Ovary (tissue), 9 donors: ENCODE measurements around the gene FARP2. TPM values are rescaled to one million over a fixed set of nuclear protein-coding genes. Genes with fewer than 3 reads are reported as not detected.
"Not testable (repeated sequence)": the region's sequence is repeated elsewhere in the genome, so short reads cannot be mapped to it uniquely, and the experiment has no call there.

Source experiments
- DNase-seq, 5 donors: peaks; one replicate each; pipeline ENCODE4 v3.0.0-alpha.2; 2019 to 2020
- H3K27ac ChIP-seq, 2 donors: fragments of 200-600 bp; one replicate each; pipeline versions ENCODE4 v1.5.1 to v1.8.0; 2019 to 2022
- H3K27me3 ChIP-seq: fragments of 200-600 bp; one replicate; pipeline ENCODE4 v1.8.0; 2022
- H3K36me3 ChIP-seq: fragments of 200-600 bp; sonication (generic); one replicate; pipeline ENCODE4 v1.5.1; 2019
- H3K4me1 ChIP-seq: one replicate; pipeline ENCODE4 v1.8.1; 2013; ENCODE audit warnings: mild to moderate bottlenecking, moderate library complexity; ENCODE audit not compliant: insufficient read depth
- H3K4me3 ChIP-seq: fragments of 200-600 bp; sonication (generic); one replicate; pipeline ENCODE4 v1.5.1; 2017
- H3K9me3 ChIP-seq, 2 donors: fragments of 200-600 bp in 1 of 2; sonication (generic) in 1 of 2; one replicate each; pipeline versions ENCODE4 v1.5.1 to v1.8.1; 2013 to 2019; ENCODE audit warnings: mild to moderate bottlenecking in 1 of 2, moderate library complexity in 1 of 2
- EP300 ChIP-seq: sonication (generic); formaldehyde crosslinking; IDR thresholded peaks from one replicate; pipeline ENCODE4 v1.6.1; 2017; ENCODE audit warnings: antibody characterized with exemption
- POLR2A ChIP-seq: fragments of 450-650 bp; IDR thresholded peaks from one replicate; pipeline ENCODE4 v1.6.1; 2017; ENCODE audit warnings: antibody characterized with exemption, mild to moderate bottlenecking, moderate library complexity
- WGBS, 3 donors: extraction: QIAGEN DNeasy Blood & Tissue Kit in 1 of 3; methylation state at CpG; one replicate each; pipeline versions ENCODE4 v1.1.5 to v1.1.7; 2013 to 2017; 5-methylcytosine and 5-hydroxymethylcytosine counted together
- intact Hi-C, 4 donors: fragments of 100-400 bp; cut with DNase I; formaldehyde crosslinking; loops; one replicate each; pipeline versions ENCODE4 v1.11.0 to v1.15.1; 2022 to 2023
- polyA plus RNA-seq, 2 donors: library from polyadenylated mRNA; stranded (reverse); fragments of 200-250 nt in 1 of 2; fragments of 350-450 nt in 1 of 2; fragmentation: Illumina TruSeq in 1 of 2; extraction: RNeasy Lipid Tissue Mini Kit (QIAGEN cat#74804) in 1 of 2; gene quantifications; one replicate each; pipeline ENCODE4 v1.2.3, GENCODE V29; 2013 to 2014
- total RNA-seq, 7 donors: library from RNA; depleted of rRNA in 2 of 7; stranded (reverse); fragments of >200 nt in 2 of 7; fragmentation: NEBNext Ultra II Directional in 3 of 7; extraction: Animal tissue kit (Norgen Biotek cat#: 25700) in 3 of 7; gene quantifications; one replicate each; pipeline versions ENCODE4 v1.1.0 to v1.2.4, GENCODE V29; 2016 to 2023
- TF ChIP-seq, protein P1 (sequence below), 3 donors: fragments of 450-650 bp in 2 of 3; fragments of 200-600 bp in 1 of 3; IDR thresholded peaks; one replicate each; pipeline versions ENCODE4 v1.5.1 to v1.8.0; 2016 to 2022; ENCODE audit warnings: antibody characterized with exemption in 3 of 3, mild to moderate bottlenecking in 1 of 3
- donor health status: DM: no; HTN: no; CAD: no; lungs with moderate emphysema.
- donor health status: DM: no; HTN: no; CAD: no.
- donor health status: Bipolar disorder and iron deficiency.
- donor health status: DM: yes; HTN: yes; CAD: no.
- donor health status: DM: no; HTN: no; CAD: no.
- donor health status: DM: yes; HTN: yes; CAD: no.

Gene FARP2
- total and polyA plus RNA-seq, 9 donors = 13.5 to 62.1 (median 39.5) TPM

DNA sequence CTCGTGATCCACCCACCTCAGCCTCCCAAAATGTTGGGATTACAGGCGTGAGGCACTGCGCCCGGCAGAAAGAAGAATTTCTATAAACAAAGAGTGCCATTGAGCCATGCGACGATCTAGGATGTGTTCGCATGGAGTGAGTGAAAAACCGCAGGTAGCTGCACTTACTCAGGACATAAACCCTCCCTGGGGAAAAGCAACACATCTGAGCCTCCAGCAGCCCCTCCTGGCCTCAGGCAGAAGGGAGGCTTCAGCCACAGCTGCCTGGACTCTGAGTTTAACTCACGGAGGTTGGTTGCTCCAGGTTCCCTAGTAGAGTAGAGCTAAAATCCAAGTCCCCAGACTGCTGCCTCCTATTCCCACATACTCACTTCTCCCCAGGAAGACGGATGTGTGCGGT is 163.6 kb downstream of the FARP2 start:
- TF ChIP-seq EP300 (no peak), POLR2A (no peak)
- TF ChIP-seq, protein P1, sequence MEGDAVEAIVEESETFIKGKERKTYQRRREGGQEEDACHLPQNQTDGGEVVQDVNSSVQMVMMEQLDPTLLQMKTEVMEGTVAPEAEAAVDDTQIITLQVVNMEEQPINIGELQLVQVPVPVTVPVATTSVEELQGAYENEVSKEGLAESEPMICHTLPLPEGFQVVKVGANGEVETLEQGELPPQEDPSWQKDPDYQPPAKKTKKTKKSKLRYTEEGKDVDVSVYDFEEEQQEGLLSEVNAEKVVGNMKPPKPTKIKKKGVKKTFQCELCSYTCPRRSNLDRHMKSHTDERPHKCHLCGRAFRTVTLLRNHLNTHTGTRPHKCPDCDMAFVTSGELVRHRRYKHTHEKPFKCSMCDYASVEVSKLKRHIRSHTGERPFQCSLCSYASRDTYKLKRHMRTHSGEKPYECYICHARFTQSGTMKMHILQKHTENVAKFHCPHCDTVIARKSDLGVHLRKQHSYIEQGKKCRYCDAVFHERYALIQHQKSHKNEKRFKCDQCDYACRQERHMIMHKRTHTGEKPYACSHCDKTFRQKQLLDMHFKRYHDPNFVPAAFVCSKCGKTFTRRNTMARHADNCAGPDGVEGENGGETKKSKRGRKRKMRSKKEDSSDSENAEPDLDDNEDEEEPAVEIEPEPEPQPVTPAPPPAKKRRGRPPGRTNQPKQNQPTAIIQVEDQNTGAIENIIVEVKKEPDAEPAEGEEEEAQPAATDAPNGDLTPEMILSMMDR (IDR thresholded peaks at IDR 0.05) = no peak
- intact Hi-C loops = no loop called here
- DNase-seq = no peak
- no peaks in the 10 kb centered on the region for H3K4me1 ChIP-seq
- H3K4me3 ChIP-seq = no peak overlapping the region
- H3K27me3 ChIP-seq = no peaks in the 10 kb centered on the region
- no peaks in the 10 kb centered on the region for H3K9me3 ChIP-seq
- H3K27ac ChIP-seq = no peak overlapping the region
- 57 to 72% (median 61%) methylated on average over 11 of the region's 11 CpGs for WGBS, 3 donors
- H3K36me3 ChIP-seq = no peaks in the 10 kb centered on the region

DNA sequence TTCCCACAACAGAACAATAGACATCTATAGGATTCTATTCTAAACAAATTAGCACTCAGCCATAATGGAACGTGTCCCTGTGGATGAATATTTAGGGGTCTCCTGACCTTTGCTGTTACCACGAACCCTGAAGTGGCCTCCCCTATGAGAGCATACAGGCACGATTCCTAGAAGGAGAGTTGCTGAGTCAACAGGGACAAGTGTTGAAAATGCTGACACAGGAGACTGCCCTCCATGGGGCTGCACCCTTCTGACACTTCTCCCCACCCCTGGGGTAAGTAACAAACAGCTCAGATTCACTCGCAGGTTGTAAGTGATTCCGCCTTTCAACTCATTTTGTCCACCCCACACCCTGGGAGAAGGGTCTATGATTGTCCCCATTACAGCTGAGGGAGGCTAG is 166.4 kb downstream of the FARP2 start:
- no peak for DNase-seq
- TF ChIP-seq EP300 (no peak), POLR2A (no peak)
- TF ChIP-seq, protein P1 (IDR thresholded peaks at IDR 0.05) = no peak
- Histone ChIP-seq H3K27ac (no peak overlapping the region), H3K36me3 (no peaks in the 10 kb centered on the region), H3K4me1 (no peaks in the 10 kb centered on the region), H3K9me3 (no peaks in the 10 kb centered on the region), H3K27me3 (no peaks in the 10 kb centered on the region), H3K4me3 (no peak overlapping the region)
- 67 to 77% (median 70%) methylated on average over 5 of the region's 5 CpGs for WGBS, 3 donors
- intact Hi-C loops = no loop called here

DNA sequence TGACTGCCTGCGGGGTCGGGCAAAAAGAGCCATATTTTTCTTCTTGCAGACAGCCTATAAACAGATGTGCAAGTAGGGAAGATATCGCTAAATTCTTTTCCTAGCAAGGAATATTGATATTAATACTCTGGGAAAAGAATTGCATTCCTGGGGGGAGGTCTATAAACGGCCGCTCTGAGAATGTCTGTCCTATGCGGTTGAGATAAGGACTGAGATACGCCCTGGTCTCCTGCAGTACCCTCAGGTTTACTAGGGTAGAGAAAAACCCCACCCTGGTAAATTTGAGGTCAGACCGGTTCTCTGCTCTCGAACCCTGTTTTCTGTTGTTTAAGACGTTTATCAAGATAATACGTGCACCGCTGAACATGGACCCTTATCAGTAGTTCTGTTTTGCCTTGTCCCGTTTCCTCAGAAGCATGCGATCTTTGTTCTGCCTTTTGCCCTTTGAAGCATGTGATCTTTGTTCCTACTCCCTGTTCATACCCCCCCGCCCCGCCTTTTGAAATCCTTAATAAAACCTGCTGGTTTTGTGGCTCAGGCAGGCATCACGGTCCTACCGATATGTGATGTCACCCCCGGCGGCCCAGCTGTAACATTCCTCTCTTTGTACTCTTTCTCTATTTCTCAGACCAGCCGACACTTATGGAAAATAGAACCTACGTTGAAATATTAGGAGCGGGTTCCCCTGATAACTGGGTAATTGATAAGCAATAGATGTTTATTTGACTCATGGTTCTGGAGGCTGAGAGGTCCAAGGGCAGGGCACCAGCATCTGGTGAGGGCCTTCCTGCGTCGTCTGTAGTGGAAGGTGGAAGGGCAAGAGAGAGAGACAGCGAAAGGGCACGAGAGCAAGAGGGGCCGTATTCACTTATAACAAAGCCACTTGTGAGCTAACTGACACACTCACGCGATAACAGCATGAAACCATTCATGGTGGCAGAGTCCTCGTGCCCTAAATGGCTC is 170.0 kb downstream of the FARP2 start:
- H3K27ac ChIP-seq, intact Hi-C loops: not testable (repeated sequence)

DNA sequence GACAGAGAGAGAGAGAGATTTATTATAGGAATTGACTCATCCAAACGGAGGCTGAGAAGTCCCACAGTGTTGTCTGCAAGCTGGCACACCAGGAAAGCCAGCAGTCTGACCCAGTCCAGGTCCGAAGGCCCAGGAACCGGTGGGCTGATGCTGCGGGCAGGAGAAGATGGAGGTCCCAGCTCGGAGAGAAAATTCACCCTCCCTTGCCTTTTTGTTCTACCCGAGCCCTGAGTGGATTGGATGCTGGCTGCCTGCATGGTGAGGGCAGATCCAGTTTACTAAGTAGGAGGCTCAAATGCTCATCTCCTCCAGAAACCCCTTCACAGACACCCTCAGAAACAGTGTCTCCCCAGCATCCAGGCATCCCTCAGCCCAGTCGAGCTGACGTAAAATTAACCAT is 174.5 kb downstream of the FARP2 start:
- Histone ChIP-seq H3K4me1 (no peaks in the 10 kb centered on the region), H3K27ac (no peak overlapping the region), H3K36me3 (no peaks in the 10 kb centered on the region), H3K4me3 (no peak overlapping the region), H3K27me3 (no peaks in the 10 kb centered on the region), H3K9me3 (no peaks in the 10 kb centered on the region)
- intact Hi-C loops = no loop called here
- TF ChIP-seq EP300 (no peak), POLR2A (no peak)
- TF ChIP-seq, protein P1 (IDR thresholded peaks at IDR 0.05) = no peak
- DNase-seq = no peak
- WGBS, 3 donors = 52 to 64% (median 53%) methylated on average over 8 of the region's 8 CpGs

More for the DNA sequence above, 170.0 kb downstream of the FARP2 start:
- not testable (repeated sequence) for H3K36me3 ChIP-seq, H3K9me3 ChIP-seq, H3K4me1 ChIP-seq, DNase-seq, H3K27me3 ChIP-seq, H3K4me3 ChIP-seq
- 87 to 89% (median 89%) methylated on average over 31 of the region's 31 CpGs for WGBS, 3 donors

DNA sequence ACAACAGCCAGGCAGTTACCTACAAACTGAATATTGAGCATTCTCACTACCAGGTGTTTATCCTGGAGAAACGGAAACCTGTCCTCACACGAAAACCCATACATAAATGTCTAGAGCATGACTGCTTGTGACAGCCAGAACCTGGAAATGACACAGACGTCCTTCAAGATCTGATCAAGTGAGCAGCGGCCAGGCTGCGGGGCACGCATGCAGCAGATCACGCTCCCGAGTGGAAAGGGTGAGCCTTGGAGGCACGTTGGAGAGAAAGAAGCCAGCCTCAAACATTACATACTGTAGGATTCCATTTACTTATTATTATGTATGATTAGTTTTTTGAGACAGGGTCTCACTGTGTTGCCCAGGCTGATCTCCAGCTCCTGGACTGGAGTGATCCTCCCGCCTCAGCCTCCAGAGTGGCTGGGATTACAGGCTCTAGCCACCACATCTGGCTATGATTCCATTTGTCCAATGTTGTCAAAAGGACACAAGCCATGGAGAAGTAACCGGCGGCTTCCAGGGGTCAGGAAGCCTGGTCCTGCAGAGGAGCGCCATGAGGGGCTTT is 175.2 kb downstream of the FARP2 start:
- Histone ChIP-seq H3K27me3 (no peaks in the 10 kb centered on the region), H3K4me1 (no peaks in the 10 kb centered on the region), H3K9me3 (no peaks in the 10 kb centered on the region), H3K27ac (no peak overlapping the region), H3K4me3 (no peak overlapping the region), H3K36me3 (no peaks in the 10 kb centered on the region)
- WGBS, 3 donors = 73 to 82% (median 77%) methylated on average over 13 of the region's 13 CpGs
- TF ChIP-seq EP300 (no peak), POLR2A (no peak)
- TF ChIP-seq, protein P1 (IDR thresholded peaks at IDR 0.05) = no peak
- intact Hi-C loops = no loop called here
- DNase-seq = no peak
